Neuronal stem cell (in vitro differentiated cells): ENCODE measurements around the gene CRYBA1. TPM values are rescaled to one million over a fixed set of nuclear protein-coding genes. Genes with fewer than 3 reads are reported as not detected.
"Not testable (repeated sequence)": the region's sequence is repeated elsewhere in the genome, so short reads cannot be mapped to it uniquely, and the experiment has no call there.

Experiments
- DNase-seq: peaks from one replicate; pipeline ENCODE4 v3.0.0-alpha.2; 2013; ENCODE audit warnings: low spot score
- H2AFZ ChIP-seq: one replicate; pipeline ENCODE4 v1.6.1; 2013; ENCODE audit warnings: mild to moderate bottlenecking, low read length, inconsistent platforms
- H2AK5ac ChIP-seq: 2 replicates; pipeline ENCODE4 v1.6.1; 2013; ENCODE audit warnings: low read depth, mild to moderate bottlenecking, inconsistent platforms, low read length, moderate library complexity, mixed read lengths
- H2BK120ac ChIP-seq: 2 replicates; pipeline ENCODE4 v1.6.1; 2013; ENCODE audit warnings: low read depth, mild to moderate bottlenecking, inconsistent platforms, low read length, moderate library complexity, mixed read lengths
- H2BK12ac ChIP-seq: one replicate; pipeline ENCODE4 v1.6.1; 2013; ENCODE audit warnings: low read length, inconsistent platforms
- H2BK15ac ChIP-seq: 2 replicates; pipeline ENCODE4 v1.6.1; 2013; ENCODE audit warnings: mild to moderate bottlenecking, low read length, inconsistent platforms, mixed read lengths
- H2BK5ac ChIP-seq: one replicate; pipeline ENCODE4 v1.6.1; 2013; ENCODE audit warnings: inconsistent platforms, mild to moderate bottlenecking, low read length, moderate library complexity
- H3K14ac ChIP-seq: one replicate; pipeline ENCODE4 v1.6.1; 2013; ENCODE audit warnings: low read length, inconsistent platforms
- H3K18ac ChIP-seq: 2 replicates; pipeline ENCODE4 v1.6.1; 2013; ENCODE audit warnings: low read length, inconsistent platforms
- H3K23ac ChIP-seq: 2 replicates; pipeline ENCODE4 v1.6.1; 2013; ENCODE audit warnings: low read depth, mild to moderate bottlenecking, mixed read lengths, low read length, inconsistent platforms; ENCODE audit not compliant: poor library complexity
- H3K27ac ChIP-seq: replicated peaks from 3 replicates; pipeline ENCODE4 v1.5.1; 2013; ENCODE audit warnings: low read length, inconsistent platforms
- H3K27me3 ChIP-seq, 3 experiments: 2 replicates each; pipeline ENCODE4 v1.6.1; 2013; ENCODE audit warnings: low read length in 3 of 3, mild to moderate bottlenecking in 2 of 3, inconsistent platforms in 1 of 3, low read depth in 1 of 3, mixed read lengths in 1 of 3, moderate library complexity in 1 of 3; ENCODE audit not compliant: control insufficient read depth in 3 of 3, insufficient read depth in 3 of 3
- H3K36me3 ChIP-seq, 2 donors: replicated peaks in 1 of 2; 2 replicates each; pipeline ENCODE4 v1.6.1; 2013; ENCODE audit warnings: low read length in 2 of 2; ENCODE audit not compliant: control insufficient read depth in 2 of 2, insufficient read depth in 2 of 2
- H3K4ac ChIP-seq: 2 replicates; pipeline ENCODE4 v1.6.1; 2013; ENCODE audit warnings: inconsistent platforms, mild to moderate bottlenecking, low read length, moderate library complexity
- H3K4me1 ChIP-seq, 2 donors: 1 replicate in 1 of 2; 2 replicates in 1 of 2; pipeline ENCODE4 v1.6.1; 2013; ENCODE audit warnings: low read length in 2 of 2, low read depth in 1 of 2; ENCODE audit not compliant: control insufficient read depth in 2 of 2, insufficient read depth in 1 of 2
- H3K4me2 ChIP-seq: one replicate; pipeline ENCODE4 v1.6.1; 2013; ENCODE audit warnings: mild to moderate bottlenecking, low read length, inconsistent platforms; ENCODE audit not compliant: insufficient read depth, poor library complexity, severe bottlenecking
- H3K4me3 ChIP-seq, 2 donors: 2 replicates each; pipeline ENCODE4 v1.5.1; 2013; ENCODE audit warnings: low read length in 2 of 2, mild to moderate bottlenecking in 2 of 2, inconsistent platforms in 1 of 2, moderate library complexity in 1 of 2
- H3K79me1 ChIP-seq: one replicate; pipeline ENCODE4 v1.6.1; 2013; ENCODE audit warnings: low read depth, mild to moderate bottlenecking, inconsistent platforms, low read length, moderate library complexity
- H3K9ac ChIP-seq: one replicate; pipeline ENCODE4 v1.6.1; 2013; ENCODE audit warnings: mild to moderate bottlenecking, low read depth, low read length, inconsistent platforms; ENCODE audit not compliant: poor library complexity
- H3K9me3 ChIP-seq, 2 donors: replicated peaks in 1 of 2; 2 replicates each; pipeline versions ENCODE3 to v1.6.1; 2013; ENCODE audit warnings: low read length in 2 of 2, mild to moderate bottlenecking in 2 of 2, inconsistent platforms in 1 of 2, low read depth in 1 of 2, mixed read lengths in 1 of 2, moderate library complexity in 1 of 2; ENCODE audit not compliant: control insufficient read depth in 2 of 2, insufficient read depth in 1 of 2
- H4K8ac ChIP-seq: one replicate; pipeline ENCODE4 v1.6.1; 2013; ENCODE audit warnings: low read depth, mild to moderate bottlenecking, inconsistent platforms, low read length, moderate library complexity
- H4K91ac ChIP-seq: one replicate; pipeline ENCODE4 v1.6.1; 2013; ENCODE audit warnings: low read length, low read depth, mild to moderate bottlenecking, inconsistent platforms; ENCODE audit not compliant: poor library complexity
- WGBS, 2 donors: extraction: QIAGEN DNeasy Blood & Tissue Kit; methylation state at CpG; one replicate each; pipeline ENCODE4 v1.1.7; 2013; ENCODE audit warnings: missing lambda C conversion rate in 2 of 2, mixed read lengths in 1 of 2; ENCODE audit not compliant: insufficient read length in 2 of 2, insufficient replicate concordance in 1 of 2; ENCODE audit errors: extremely low coverage in 2 of 2; 5-methylcytosine and 5-hydroxymethylcytosine counted together
- polyA plus RNA-seq, 2 experiments: library from polyadenylated mRNA; stranded (reverse); fragments of 200-250 nt; gene quantifications; one replicate each; pipeline ENCODE4 v1.2.3, GENCODE V29; 2013

Gene CRYBA1, protein sequence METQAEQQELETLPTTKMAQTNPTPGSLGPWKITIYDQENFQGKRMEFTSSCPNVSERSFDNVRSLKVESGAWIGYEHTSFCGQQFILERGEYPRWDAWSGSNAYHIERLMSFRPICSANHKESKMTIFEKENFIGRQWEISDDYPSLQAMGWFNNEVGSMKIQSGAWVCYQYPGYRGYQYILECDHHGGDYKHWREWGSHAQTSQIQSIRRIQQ
- 0.89 TPM for polyA plus RNA-seq (2013, experiment 1 of 2)
- polyA plus RNA-seq (2013, experiment 2 of 2), result 0.76 TPM

DNA sequence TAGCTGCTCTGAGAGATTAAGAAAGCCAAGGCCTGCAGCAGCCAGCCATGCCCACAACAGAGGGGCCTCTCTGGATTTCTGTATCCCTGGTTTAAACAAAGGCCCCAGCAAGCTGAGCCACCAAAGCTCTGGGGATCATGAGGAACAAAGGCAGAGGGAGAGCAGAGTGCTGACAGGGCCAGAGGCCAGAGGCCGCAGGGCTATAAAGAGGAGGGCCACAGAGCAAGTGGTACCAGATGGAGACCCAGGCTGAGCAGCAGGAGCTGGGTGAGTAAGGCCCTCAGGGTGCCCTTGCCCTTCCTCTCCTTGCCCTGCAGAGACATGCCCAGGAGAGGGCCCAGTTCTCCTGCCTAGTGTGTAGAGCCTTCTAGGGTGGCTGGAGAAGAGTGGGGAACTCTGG lies at the start of gene CRYBA1:
Gene CRYBA1, plus strand, starts transcription at position 232 of the 400 bp plus-strand sequence. Its CDS starts 5 bp downstream, at position 237.
- H3K27me3 ChIP-seq, result no peaks in the 10 kb centered on the region
- H4K91ac ChIP-seq, result no peak within 1 kb of the TSS
- H2BK12ac ChIP-seq, result peak within 1 kb of the TSS; percentile 30
- no peaks in the 10 kb centered on the region for H3K79me1 ChIP-seq
- peak; percentile 51 for DNase-seq
- no peak within 1 kb of the TSS for H4K8ac ChIP-seq
- H3K4me1 ChIP-seq, result peaks cover 10 to 17% of the 10 kb centered on the region in 2 donors
- no peak within 1 kb of the TSS for H2BK15ac ChIP-seq
- H3K23ac ChIP-seq, result no peak within 1 kb of the TSS
- no peak within 1 kb of the TSS for H3K14ac ChIP-seq
- no peaks in the 10 kb centered on the region for H3K9me3 ChIP-seq
- H3K27ac ChIP-seq, result peak within 1 kb of the TSS; percentile 64
- H3K18ac ChIP-seq, result peak within 1 kb of the TSS; percentile 90
- H2BK120ac ChIP-seq, result peak within 1 kb of the TSS; percentile 65
- peak within 1 kb of the TSS; percentile 64 for H3K9ac ChIP-seq
- no peak within 1 kb of the TSS for H3K4ac ChIP-seq
- H2AFZ ChIP-seq, result peak within 1 kb of the TSS; percentile 74
- H3K36me3 ChIP-seq, result no peaks in the 10 kb centered on the region
- no peak within 1 kb of the TSS for H2AK5ac ChIP-seq
- peak within 1 kb of the TSS; percentile 47 for H3K4me2 ChIP-seq
- WGBS, 2 donors, result no CpG with 5 or more reads among the region's 1 CpG
- no peak within 1 kb of the TSS for H3K4me3 ChIP-seq
- peak within 1 kb of the TSS; percentile 80 for H2BK5ac ChIP-seq

DNA sequence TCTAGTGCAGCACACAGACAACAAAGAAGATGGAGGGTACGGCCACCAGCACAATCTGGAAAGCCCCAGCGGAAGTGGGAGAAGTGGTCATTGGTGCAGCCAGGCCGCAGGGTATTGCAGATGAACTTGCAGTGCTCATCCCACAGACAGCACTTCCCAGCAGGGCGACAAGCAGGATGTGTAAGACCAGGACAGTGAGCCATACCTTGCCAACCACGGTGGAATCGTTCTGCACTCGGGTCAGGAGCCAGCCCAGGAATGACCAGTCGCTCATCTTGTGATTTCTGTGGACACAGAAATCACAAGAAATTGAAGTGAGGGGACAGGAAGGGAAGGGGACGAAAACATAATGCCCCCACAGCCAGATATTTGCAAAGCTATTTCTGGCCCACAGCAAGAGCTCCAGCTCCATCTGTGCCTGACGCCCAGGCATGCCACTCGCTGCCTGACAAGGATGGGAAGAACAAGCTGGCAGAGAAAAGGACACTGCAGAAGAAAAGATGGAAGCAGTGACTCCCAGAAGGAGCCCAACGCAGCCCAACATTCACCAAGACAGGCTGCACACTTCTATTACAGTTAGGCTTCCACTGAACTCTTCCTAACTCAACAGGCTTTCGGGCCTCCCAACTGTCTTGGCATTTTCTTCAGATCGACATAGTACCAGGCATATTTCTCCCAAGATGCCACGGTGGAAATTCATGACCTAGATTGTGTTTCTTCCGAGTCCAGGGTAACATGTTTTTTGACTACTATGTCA lies 49.0 kb upstream of the CRYBA1 start:
- Histone ChIP-seq H4K91ac (no peak overlapping the region), H3K9ac (no peak overlapping the region), H3K4me2 (no peak overlapping the region), H4K8ac (no peak overlapping the region), H3K4ac (no peak overlapping the region), H2BK5ac (no peak overlapping the region), H3K14ac (no peak overlapping the region), H3K36me3 (no peaks in the 10 kb centered on the region), H3K27ac (no peak overlapping the region), H3K4me1 (peaks cover 0 to 2% of the 10 kb centered on the region in 2 donors), H2BK12ac (no peak overlapping the region), H2BK15ac (no peak overlapping the region), H3K27me3 (peaks cover 0 to 5% (median 0%) of the 10 kb centered on the region in 3 experiments), H2AFZ (peak overlapping the region; percentile 64), H3K23ac (no peak overlapping the region), H2BK120ac (no peak overlapping the region), H3K79me1 (no peaks in the 10 kb centered on the region), H3K4me3 (no peak overlapping the region), H3K18ac (no peak overlapping the region), H2AK5ac (no peak overlapping the region), H3K9me3 (peaks cover 0 to 4% of the 10 kb centered on the region in 2 donors)
- no peak for DNase-seq
- no CpG with 5 or more reads among the region's 16 CpGs for WGBS, 2 donors

DNA sequence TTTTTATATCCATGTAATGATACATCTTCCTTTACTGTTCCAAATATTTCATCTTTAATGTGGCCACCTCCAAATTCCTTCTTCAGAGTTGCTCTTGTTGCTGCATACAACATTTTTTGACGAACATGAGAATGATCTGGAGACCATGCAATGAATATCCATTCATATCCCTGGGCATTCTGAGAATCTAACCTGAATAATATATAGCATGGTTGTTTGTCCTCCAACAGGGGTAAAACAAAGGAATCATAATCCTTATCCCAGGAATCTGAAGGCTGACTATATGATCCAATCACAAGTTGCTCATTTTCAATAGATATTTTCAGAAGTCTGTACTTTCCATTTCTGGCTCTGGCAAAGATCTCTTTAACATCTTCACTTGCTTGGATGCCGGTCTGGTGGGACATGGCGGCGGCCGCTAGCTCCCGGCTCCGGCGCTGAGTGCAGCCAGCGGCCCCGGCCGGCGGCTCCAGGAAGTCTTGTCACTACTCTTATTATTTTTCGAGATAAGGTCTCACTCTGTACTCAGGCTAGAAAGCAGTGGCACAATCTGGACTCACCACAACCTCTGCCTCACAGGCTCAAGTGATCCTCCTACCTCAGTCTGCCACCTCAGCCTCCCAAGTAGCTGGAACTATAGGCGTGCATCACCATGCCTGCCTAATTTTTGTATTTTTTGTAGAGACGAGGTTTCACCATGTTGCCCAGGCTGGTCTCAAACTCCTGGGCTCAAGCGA lies 42.4 kb upstream of the CRYBA1 start:
- not testable (repeated sequence) for H3K4ac ChIP-seq, H2BK15ac ChIP-seq, H3K27me3 ChIP-seq, H3K79me1 ChIP-seq, H3K27ac ChIP-seq, H2AK5ac ChIP-seq, H3K9me3 ChIP-seq, H3K4me1 ChIP-seq, H3K18ac ChIP-seq, H4K8ac ChIP-seq, DNase-seq, H3K23ac ChIP-seq, H2AFZ ChIP-seq, H3K14ac ChIP-seq, H3K4me2 ChIP-seq, H2BK5ac ChIP-seq, H3K36me3 ChIP-seq, H3K9ac ChIP-seq, H2BK120ac ChIP-seq, H4K91ac ChIP-seq, H2BK12ac ChIP-seq, H3K4me3 ChIP-seq
- WGBS, 2 donors, result no CpG with 5 or more reads among the region's 16 CpGs

DNA sequence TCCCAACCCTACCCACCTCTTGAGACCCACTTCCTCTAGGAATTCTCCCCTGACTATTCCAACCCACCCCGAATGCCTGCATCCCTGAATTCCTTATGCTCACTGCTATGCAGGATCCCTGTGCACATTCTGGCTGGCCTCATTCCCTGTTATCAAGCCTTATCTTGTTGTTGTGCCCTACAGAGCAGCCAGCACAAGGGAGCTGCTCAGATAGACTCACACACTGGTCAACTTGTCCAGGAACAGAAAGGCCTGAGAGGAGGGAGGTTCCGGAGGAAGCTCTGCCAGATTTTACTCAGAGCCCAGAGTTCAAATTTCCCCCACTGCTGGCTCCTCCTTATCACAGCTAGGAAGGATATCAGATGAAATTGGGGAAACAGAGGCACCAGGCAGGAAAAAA lies 41.6 kb upstream of the CRYBA1 start:
- Histone ChIP-seq H3K36me3 (no peaks in the 10 kb centered on the region), H3K4me3 (no peak overlapping the region), H3K4me1 (peaks cover 4 to 7% of the 10 kb centered on the region in 2 donors), H2BK120ac (no peak overlapping the region), H2AK5ac (no peak overlapping the region), H3K14ac (no peak overlapping the region), H2BK5ac (no peak overlapping the region), H4K91ac (no peak overlapping the region), H3K18ac (no peak overlapping the region), H2BK12ac (no peak overlapping the region), H3K9ac (no peak overlapping the region), H3K9me3 (peaks cover 0 to 2% of the 10 kb centered on the region in 2 donors), H3K27ac (no peak overlapping the region), H2BK15ac (no peak overlapping the region), H4K8ac (no peak overlapping the region), H2AFZ (no peak overlapping the region), H3K27me3 (no peaks in the 10 kb centered on the region), H3K23ac (no peak overlapping the region), H3K4ac (no peak overlapping the region), H3K4me2 (no peak overlapping the region), H3K79me1 (no peaks in the 10 kb centered on the region)
- WGBS, 2 donors, result no CpG with 5 or more reads among the region's 2 CpGs
- no peak for DNase-seq
